ENCODE results near the gene IQSEC1. TPM values are rescaled to one million over a fixed set of nuclear protein-coding genes. Genes with fewer than 3 reads are reported as not detected.

IQSEC1 gene
- total and polyA plus RNA-seq, 10 of the 15 experiments (the other 5 are each of a cell fraction or from before 2014, with no cell fraction given), result 0.92 to 55.2 (median 8.5) TPM

GRCh38 chr3:13047296-13048165, 25.7 kb downstream of the IQSEC1 start (continued):
- TF ChIP-seq ZNF592 (IDR thresholded peaks at IDR 0.05), result no peak
- TF ChIP-seq ETV6 (conservative IDR thresholded peaks at IDR 0.05 in 1 of 2, IDR thresholded peaks at IDR 0.05 in 1 of 2; ENCODE audit: borderline replicate concordance in 1 of 2, low read depth in 1 of 2), result no peak
- peak; percentile 38; the same call in 1 of the 2 replicates for TF ChIP-seq SMC3 (IDR thresholded peaks at IDR 0.05; ENCODE audit: borderline replicate concordance, low read length)
- no peak for TF ChIP-seq SUPT20H (IDR thresholded peaks at IDR 0.05; ENCODE audit: borderline replicate concordance, control insufficient read depth, low read depth, low read length)
- no peak for TF ChIP-seq BCL11A (IDR thresholded peaks at IDR 0.05; ENCODE audit: low read depth, low read length)
- TF ChIP-seq SMARCA5 (IDR thresholded peaks at IDR 0.05), result peak; percentile 30; the same call in 1 of the 2 replicates

All from GM12878 (cell line).